HCT116 (cell line): ENCODE data around the gene HSD3B7. TPM values are rescaled to one million over a fixed set of nuclear protein-coding genes. Genes with fewer than 3 reads are reported as not detected.

ENCODE experiments used
- ATAC-seq: fragments of 200-7000 bp; cut with Tn5 transposase; 2 replicates; pipeline ENCODE4 v1.9.1; 2020; ENCODE audit warnings: mild to moderate bottlenecking, moderate library complexity
- BruUV-seq: library from RNA; stranded (reverse); fragments of 400-500 nt; replicated peaks from 2 replicates; lab custom pipeline; 2021; lab: Mats Ljungman, UMichigan
- CTCF ChIA-PET: fragments of 300-600 bp; sonication (Branson Sonifier 250); formaldehyde crosslinking; loops from one replicate; lab custom pipeline; 2021; ENCODE audit warnings: antibody characterized with exemption; lab: Charles Lee
- POLR2A ChIA-PET: fragments of 300-600, 350-600 bp; sonication (Branson Sonifier 250); formaldehyde crosslinking; loops from one replicate; lab custom pipeline; 2021; ENCODE audit warnings: antibody characterized with exemption; lab: Charles Lee
- RAD21 ChIA-PET, 2 experiments: fragments of 300-600 bp; sonication (Branson Sonifier 250); formaldehyde crosslinking; loops; one replicate each; lab custom pipeline; 2023; ENCODE audit warnings: low total read pairs in 2 of 2; ENCODE audit not compliant: uncharacterized antibody in 2 of 2, unreplicated experiment in 2 of 2, low non-redundant PET in 1 of 2; lab: Charles Lee
- DNase-seq: peaks from one replicate; pipeline ENCODE4 v3.0.0-alpha.2; 2010; ENCODE audit warnings: low read depth, low spot score
- H2AFZ ChIP-seq: fragments of 200-600 bp; shearing (Covaris generic), sonication (generic); 2 replicates; pipeline ENCODE4 v1.6.1; 2017; ENCODE audit warnings: low read depth, mixed run types, mixed read lengths, antibody characterized with exemption, low read length; ENCODE audit not compliant: poor library complexity, severe bottlenecking
- H3K27ac ChIP-seq: 2 replicates; pipeline ENCODE4 v1.5.1; 2012; ENCODE audit warnings: low read depth, low read length
- H3K27me3 ChIP-seq: fragments of 200-600 bp; sonication (generic); 2 replicates; pipeline ENCODE4 v1.6.1; 2016; ENCODE audit warnings: mixed run types, low read length, mixed read lengths; ENCODE audit not compliant: insufficient read depth
- H3K36me3 ChIP-seq, 2 experiments: fragments of 200-500 bp in 1 of 2; fragments of 200-600 bp in 1 of 2; sonication (Bioruptor generic) in 1 of 2; sonication (generic) in 1 of 2; 2 replicates each; pipeline versions ENCODE4 v1.5.1 to v1.6.1; 2014 to 2016; ENCODE audit warnings: low read length in 2 of 2, inconsistent platforms in 1 of 2, mixed read lengths in 1 of 2, mixed run types in 1 of 2; ENCODE audit not compliant: insufficient read depth in 2 of 2, control insufficient read depth in 1 of 2
- H3K4me1 ChIP-seq, 2 experiments: fragments of 200-600 bp in 1 of 2; sonication (generic) in 1 of 2; 2 replicates each; pipeline versions ENCODE4 v1.5.1 to v1.6.1; 2012 to 2017; ENCODE audit warnings: low read length in 2 of 2, inconsistent platforms in 1 of 2, mild to moderate bottlenecking in 1 of 2, mixed read lengths in 1 of 2, mixed run types in 1 of 2, moderate library complexity in 1 of 2; ENCODE audit not compliant: insufficient read depth in 2 of 2, control insufficient read depth in 1 of 2
- H3K4me2 ChIP-seq: fragments of 200-600 bp; sonication (generic); 2 replicates; pipeline ENCODE4 v1.6.1; 2017; ENCODE audit warnings: mixed run types, low read length, mixed read lengths
- H3K4me3 ChIP-seq, 2 experiments: fragments of 200-600 bp in 1 of 2; sonication (generic) in 1 of 2; replicated peaks in 1 of 2; 2 replicates each; pipeline ENCODE4 v1.5.1; 2011 to 2016; ENCODE audit warnings: low read length in 2 of 2, control low read depth in 1 of 2, low read depth in 1 of 2, mild to moderate bottlenecking in 1 of 2, mixed read lengths in 1 of 2, mixed run types in 1 of 2
- H3K79me2 ChIP-seq: fragments of 200-600 bp; sonication (generic); 2 replicates; pipeline ENCODE4 v1.6.1; 2017; ENCODE audit warnings: mild to moderate bottlenecking, mixed run types, low read length, moderate library complexity, mixed read lengths; ENCODE audit not compliant: insufficient read depth
- H3K9ac ChIP-seq: fragments of 200-600 bp; sonication (generic); 2 replicates; pipeline ENCODE4 v1.6.1; 2016; ENCODE audit warnings: low read length, mixed read lengths
- H3K9me2 ChIP-seq: fragments of 200-600 bp; sonication (generic), shearing (Covaris generic); 2 replicates; pipeline ENCODE4 v1.6.1; 2017; ENCODE audit warnings: mixed run types, mild to moderate bottlenecking, moderate library complexity; ENCODE audit not compliant: insufficient read depth
- H3K9me3 ChIP-seq, 2 experiments: fragments of 200-500 bp in 1 of 2; fragments of 200-600 bp in 1 of 2; sonication (Bioruptor generic) in 1 of 2; sonication (generic) in 1 of 2; 2 replicates each; pipeline ENCODE4 v1.6.1; 2014 to 2017; ENCODE audit warnings: low read length in 2 of 2, mixed read lengths in 2 of 2, inconsistent platforms in 1 of 2, low read depth in 1 of 2, mild to moderate bottlenecking in 1 of 2, mixed run types in 1 of 2, moderate library complexity in 1 of 2; ENCODE audit not compliant: control insufficient read depth in 1 of 2, insufficient read depth in 1 of 2
- H4K20me1 ChIP-seq: fragments of 200-600 bp; sonication (generic), shearing (Covaris generic); 2 replicates; pipeline ENCODE4 v1.6.1; 2017; ENCODE audit warnings: mixed run types, mild to moderate bottlenecking, moderate library complexity; ENCODE audit not compliant: insufficient read depth
- CEBPB ChIP-seq: IDR thresholded peaks from 2 replicates; pipeline ENCODE4 v1.6.1; 2012; ENCODE audit warnings: low read depth
- EGR1 ChIP-seq: IDR thresholded peaks from 2 replicates; pipeline ENCODE4 v1.6.1; 2012; ENCODE audit warnings: low read depth
- ELF1 ChIP-seq: IDR thresholded peaks from 2 replicates; pipeline ENCODE4 v1.6.1; 2012; ENCODE audit warnings: low read depth, borderline replicate concordance
- EZH2 ChIP-seq: fragments of 200-600 bp; sonication (generic); IDR thresholded peaks from 2 replicates; pipeline ENCODE4 v1.6.1; 2017; ENCODE audit warnings: antibody characterized with exemption, mixed run types
- EZH2phosphoT487 ChIP-seq: fragments of 200-600 bp; IDR thresholded peaks from 2 replicates; pipeline ENCODE4 v1.6.1; 2018; ENCODE audit warnings: antibody characterized with exemption, borderline replicate concordance
- FOSL1 ChIP-seq: IDR thresholded peaks from 2 replicates; pipeline ENCODE4 v1.6.1; 2012; ENCODE audit warnings: low read depth
- JUND ChIP-seq: IDR thresholded peaks from 2 replicates; pipeline ENCODE4 v1.6.1; 2012
- POLR2A ChIP-seq: IDR thresholded peaks from 2 replicates; pipeline ENCODE4 v1.7.0; 2011; ENCODE audit warnings: borderline replicate concordance; ENCODE audit not compliant: insufficient read depth, insufficient read length; ENCODE audit errors: extremely low read depth
- POLR2AphosphoS5 ChIP-seq: IDR thresholded peaks from 2 replicates; pipeline ENCODE4 v1.6.1; 2011; ENCODE audit warnings: mild to moderate bottlenecking, low read depth, low read length, moderate library complexity
- RAD21 ChIP-seq: IDR thresholded peaks from 2 replicates; pipeline ENCODE4 v1.6.1; 2012; ENCODE audit warnings: low read depth, mild to moderate bottlenecking
- SIN3A ChIP-seq: IDR thresholded peaks from 2 replicates; pipeline ENCODE4 v1.6.1; 2012; ENCODE audit warnings: low read depth
- SP1 ChIP-seq: IDR thresholded peaks from 2 replicates; pipeline ENCODE4 v1.6.1; 2012; ENCODE audit warnings: low read depth
- SRF ChIP-seq: IDR thresholded peaks from 2 replicates; pipeline ENCODE4 v1.6.1; 2012; ENCODE audit warnings: low read depth
- YY1 ChIP-seq: IDR thresholded peaks from 2 replicates; pipeline ENCODE4 v1.6.1; 2011; ENCODE audit warnings: low read length, low read depth, moderate library complexity, mild to moderate bottlenecking; ENCODE audit not compliant: insufficient replicate concordance; ENCODE audit errors: extremely low read depth
- ZNF274 ChIP-seq: fragments of 200-500 bp; sonication (Bioruptor generic); IDR thresholded peaks from 2 replicates; pipeline ENCODE4 v1.6.1; 2014; ENCODE audit warnings: mild to moderate bottlenecking, low read depth, low read length, inconsistent platforms
- intact Hi-C: fragments of 100-400 bp; cut with micrococcal nuclease; formaldehyde crosslinking; loops from 2 replicates; pipeline ENCODE4 v1.10.0; 2022
- total RNA-seq: library from RNA; stranded (reverse); gene quantifications from one replicate; pipeline ENCODE4 v1.2.1, GENCODE V29; 2021; ENCODE audit not compliant: unreplicated experiment
- TF ChIP-seq, protein P1 (sequence below): IDR thresholded peaks from 2 replicates; pipeline ENCODE4 v1.6.1; 2012; ENCODE audit warnings: low read depth
- TF ChIP-seq, protein P2 (sequence below): IDR thresholded peaks from 2 replicates; pipeline ENCODE4 v1.6.1; 2012
- TF ChIP-seq, protein P3 (sequence below): IDR thresholded peaks from 2 replicates; pipeline ENCODE4 v1.6.1; 2011; ENCODE audit warnings: mild to moderate bottlenecking, low read length, moderate library complexity; ENCODE audit not compliant: insufficient replicate concordance; ENCODE audit errors: extremely low read depth
- TF ChIP-seq, protein P4 (sequence below): IDR thresholded peaks from 2 replicates; pipeline ENCODE4 v1.6.1; 2012

HSD3B7 gene
- total RNA-seq, 1 experiment from 2014 or later = 8.6 TPM

DNA sequence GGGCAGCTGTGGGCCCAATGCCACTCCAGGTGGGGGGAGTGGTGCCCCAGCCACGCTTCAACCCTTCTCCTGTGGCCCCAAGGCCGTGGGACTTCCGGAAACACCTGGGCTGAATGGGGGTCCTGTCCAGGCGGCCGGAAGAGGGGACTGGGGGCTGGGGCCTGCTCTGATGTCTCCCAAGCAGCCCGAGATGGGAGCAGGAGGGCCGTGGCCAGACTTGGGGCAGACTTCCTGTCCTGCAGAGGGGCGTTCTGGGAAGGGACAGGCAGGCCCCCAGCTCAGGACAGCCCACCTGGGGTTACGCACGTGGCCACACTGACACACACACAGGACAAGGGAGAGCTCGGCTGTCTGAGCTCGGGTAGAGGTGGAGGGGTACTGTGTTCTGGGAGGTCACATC, 5.1 kb downstream of the HSD3B7 start:
- ChIA-PET RAD21 (no interaction called here), POLR2A (no interaction called here), CTCF (no interaction called here)
- H3K9ac ChIP-seq = no peak overlapping the region
- peaks cover 0 to 17% of the 10 kb centered on the region in 2 experiments; a peak in 3 of 4 replicates for H3K4me1 ChIP-seq
- no peaks in the 10 kb centered on the region for H3K9me2 ChIP-seq
- no peak overlapping the region for H3K4me3 ChIP-seq
- intact Hi-C loops = no loop called here
- no peaks in the 10 kb centered on the region for H4K20me1 ChIP-seq
- H3K27me3 ChIP-seq = no peaks in the 10 kb centered on the region
- no peak overlapping the region for H2AFZ ChIP-seq
- TF ChIP-seq, protein P1, sequence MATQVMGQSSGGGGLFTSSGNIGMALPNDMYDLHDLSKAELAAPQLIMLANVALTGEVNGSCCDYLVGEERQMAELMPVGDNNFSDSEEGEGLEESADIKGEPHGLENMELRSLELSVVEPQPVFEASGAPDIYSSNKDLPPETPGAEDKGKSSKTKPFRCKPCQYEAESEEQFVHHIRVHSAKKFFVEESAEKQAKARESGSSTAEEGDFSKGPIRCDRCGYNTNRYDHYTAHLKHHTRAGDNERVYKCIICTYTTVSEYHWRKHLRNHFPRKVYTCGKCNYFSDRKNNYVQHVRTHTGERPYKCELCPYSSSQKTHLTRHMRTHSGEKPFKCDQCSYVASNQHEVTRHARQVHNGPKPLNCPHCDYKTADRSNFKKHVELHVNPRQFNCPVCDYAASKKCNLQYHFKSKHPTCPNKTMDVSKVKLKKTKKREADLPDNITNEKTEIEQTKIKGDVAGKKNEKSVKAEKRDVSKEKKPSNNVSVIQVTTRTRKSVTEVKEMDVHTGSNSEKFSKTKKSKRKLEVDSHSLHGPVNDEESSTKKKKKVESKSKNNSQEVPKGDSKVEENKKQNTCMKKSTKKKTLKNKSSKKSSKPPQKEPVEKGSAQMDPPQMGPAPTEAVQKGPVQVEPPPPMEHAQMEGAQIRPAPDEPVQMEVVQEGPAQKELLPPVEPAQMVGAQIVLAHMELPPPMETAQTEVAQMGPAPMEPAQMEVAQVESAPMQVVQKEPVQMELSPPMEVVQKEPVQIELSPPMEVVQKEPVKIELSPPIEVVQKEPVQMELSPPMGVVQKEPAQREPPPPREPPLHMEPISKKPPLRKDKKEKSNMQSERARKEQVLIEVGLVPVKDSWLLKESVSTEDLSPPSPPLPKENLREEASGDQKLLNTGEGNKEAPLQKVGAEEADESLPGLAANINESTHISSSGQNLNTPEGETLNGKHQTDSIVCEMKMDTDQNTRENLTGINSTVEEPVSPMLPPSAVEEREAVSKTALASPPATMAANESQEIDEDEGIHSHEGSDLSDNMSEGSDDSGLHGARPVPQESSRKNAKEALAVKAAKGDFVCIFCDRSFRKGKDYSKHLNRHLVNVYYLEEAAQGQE = no peak
- TF ChIP-seq RAD21 = no peak
- no peak for TF ChIP-seq POLR2A
- no peak for TF ChIP-seq SIN3A
- no peak for TF ChIP-seq JUND
- TF ChIP-seq ZNF274 = no peak
- TF ChIP-seq, protein P2, sequence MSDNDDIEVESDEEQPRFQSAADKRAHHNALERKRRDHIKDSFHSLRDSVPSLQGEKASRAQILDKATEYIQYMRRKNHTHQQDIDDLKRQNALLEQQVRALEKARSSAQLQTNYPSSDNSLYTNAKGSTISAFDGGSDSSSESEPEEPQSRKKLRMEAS = no peak
- no peak for TF ChIP-seq FOSL1
- no peak for TF ChIP-seq POLR2AphosphoS5
- no peak for TF ChIP-seq EGR1
- TF ChIP-seq SP1 = no peak
- no peak for TF ChIP-seq EZH2phosphoT487
- TF ChIP-seq CEBPB = no peak
- no peak for TF ChIP-seq SRF
- TF ChIP-seq, protein P3, sequence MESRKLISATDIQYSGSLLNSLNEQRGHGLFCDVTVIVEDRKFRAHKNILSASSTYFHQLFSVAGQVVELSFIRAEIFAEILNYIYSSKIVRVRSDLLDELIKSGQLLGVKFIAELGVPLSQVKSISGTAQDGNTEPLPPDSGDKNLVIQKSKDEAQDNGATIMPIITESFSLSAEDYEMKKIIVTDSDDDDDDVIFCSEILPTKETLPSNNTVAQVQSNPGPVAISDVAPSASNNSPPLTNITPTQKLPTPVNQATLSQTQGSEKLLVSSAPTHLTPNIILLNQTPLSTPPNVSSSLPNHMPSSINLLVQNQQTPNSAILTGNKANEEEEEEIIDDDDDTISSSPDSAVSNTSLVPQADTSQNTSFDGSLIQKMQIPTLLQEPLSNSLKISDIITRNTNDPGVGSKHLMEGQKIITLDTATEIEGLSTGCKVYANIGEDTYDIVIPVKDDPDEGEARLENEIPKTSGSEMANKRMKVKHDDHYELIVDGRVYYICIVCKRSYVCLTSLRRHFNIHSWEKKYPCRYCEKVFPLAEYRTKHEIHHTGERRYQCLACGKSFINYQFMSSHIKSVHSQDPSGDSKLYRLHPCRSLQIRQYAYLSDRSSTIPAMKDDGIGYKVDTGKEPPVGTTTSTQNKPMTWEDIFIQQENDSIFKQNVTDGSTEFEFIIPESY = no peak
- no peak for TF ChIP-seq YY1
- no peak for TF ChIP-seq EZH2
- TF ChIP-seq ELF1 = no peak
- TF ChIP-seq, protein P4, sequence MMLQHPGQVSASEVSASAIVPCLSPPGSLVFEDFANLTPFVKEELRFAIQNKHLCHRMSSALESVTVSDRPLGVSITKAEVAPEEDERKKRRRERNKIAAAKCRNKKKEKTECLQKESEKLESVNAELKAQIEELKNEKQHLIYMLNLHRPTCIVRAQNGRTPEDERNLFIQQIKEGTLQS = no peak
- H3K79me2 ChIP-seq = no peaks in the 10 kb centered on the region
- H3K9me3 ChIP-seq = no peaks in the 10 kb centered on the region
- no TSS peak for BruUV-seq
- no peaks in the 10 kb centered on the region for H3K36me3 ChIP-seq
- no peak overlapping the region for H3K4me2 ChIP-seq
- no peak overlapping the region for H3K27ac ChIP-seq
- ATAC-seq = no peak
- DNase-seq = no peak
